Measurements from ENCODE around the gene CAMK2D. TPM values are rescaled to one million over a fixed set of nuclear protein-coding genes. Genes with fewer than 3 reads are reported as not detected.

CAMK2D gene
- total and polyA plus RNA-seq, 2 experiments from 2014 or later: 36.8 to 99.1 TPM

- H4K20me1 ChIP-seq (ENCODE audit: insufficient read depth, poor library complexity, severe bottlenecking): peaks cover under 1% of the 10 kb centered on the region
- H3K9me3 ChIP-seq (ENCODE audit: low read depth): no peaks in the 10 kb centered on the region
- no peak overlapping the region for H3K4me2 ChIP-seq
- TF ChIP-seq EZH2 (IDR thresholded peaks at IDR 0.05; ENCODE audit: borderline replicate concordance): no peak
- no peak for TF ChIP-seq CTCF (IDR thresholded peaks at IDR 0.05; ENCODE audit: poor library complexity)
- no peak for TF ChIP-seq EZH2phosphoT487 (IDR thresholded peaks at IDR 0.05; ENCODE audit: low read depth, severe bottlenecking, unreplicated experiment)
- H3K9me2 ChIP-seq (replicated peaks; ENCODE audit: insufficient read depth): no peaks in the 10 kb centered on the region
- H3K27ac ChIP-seq: no peak overlapping the region
- no peak overlapping the region for H3K4me3 ChIP-seq
- H3K4me1 ChIP-seq (ENCODE audit: insufficient read depth): peaks cover 11% of the 10 kb centered on the region
- H3K79me2 ChIP-seq: peaks cover 76% of the 10 kb centered on the region
- H2AFZ ChIP-seq: no peak overlapping the region
- DNase-seq (ENCODE audit: low spot score): no peak
- H3K27me3 ChIP-seq: no peaks in the 10 kb centered on the region
- no peaks in the 10 kb centered on the region for H3K36me3 ChIP-seq (replicated peaks; ENCODE audit: insufficient read depth, low read depth)
- WGBS (ENCODE audit: low lambda C conversion rate, missing lambda C conversion rate): 97% methylated on average over 4 of the region's 4 CpGs
Measured at GRCh38 chr4:113677325-113677724, 84.2 kb downstream of the CAMK2D start.

- Histone ChIP-seq H3K4me2 (no peak overlapping the region), H2AFZ (no peak overlapping the region), H3K9me2 (replicated peaks; ENCODE audit: insufficient read depth) (no peaks in the 10 kb centered on the region), H3K27ac (no peak overlapping the region), H3K4me1 (ENCODE audit: insufficient read depth) (peaks cover 11% of the 10 kb centered on the region), H3K4me3 (no peak overlapping the region), H3K36me3 (replicated peaks; ENCODE audit: insufficient read depth, low read depth) (no peaks in the 10 kb centered on the region), H3K9me3 (ENCODE audit: low read depth) (no peaks in the 10 kb centered on the region), H3K79me2 (peaks cover 73% of the 10 kb centered on the region), H3K27me3 (no peaks in the 10 kb centered on the region), H4K20me1 (ENCODE audit: insufficient read depth, poor library complexity, severe bottlenecking) (peaks cover 3% of the 10 kb centered on the region)
- WGBS (ENCODE audit: low lambda C conversion rate, missing lambda C conversion rate): 72% methylated on average over 2 of the region's 2 CpGs
- DNase-seq (ENCODE audit: low spot score): peak; percentile 20
- TF ChIP-seq CTCF (IDR thresholded peaks at IDR 0.05; ENCODE audit: poor library complexity) (no peak), EZH2 (IDR thresholded peaks at IDR 0.05; ENCODE audit: borderline replicate concordance) (no peak), EZH2phosphoT487 (IDR thresholded peaks at IDR 0.05; ENCODE audit: low read depth, severe bottlenecking, unreplicated experiment) (no peak)
Measured at GRCh38 chr4:113675731-113676697, 85.5 kb downstream of the CAMK2D start.

- no peaks in the 10 kb centered on the region for H3K9me2 ChIP-seq (replicated peaks; ENCODE audit: insufficient read depth)
- H3K27me3 ChIP-seq: no peaks in the 10 kb centered on the region
- no peak for DNase-seq (ENCODE audit: low spot score)
- no peak overlapping the region for H3K4me2 ChIP-seq
- 73% methylated on average over 2 of the region's 2 CpGs for WGBS (ENCODE audit: low lambda C conversion rate, missing lambda C conversion rate)
- H3K27ac ChIP-seq: no peak overlapping the region
- H3K36me3 ChIP-seq (replicated peaks; ENCODE audit: insufficient read depth, low read depth): no peaks in the 10 kb centered on the region
- H2AFZ ChIP-seq: no peak overlapping the region
- no peak for TF ChIP-seq EZH2phosphoT487 (IDR thresholded peaks at IDR 0.05; ENCODE audit: low read depth, severe bottlenecking, unreplicated experiment)
- no peak for TF ChIP-seq CTCF (IDR thresholded peaks at IDR 0.05; ENCODE audit: poor library complexity)
- TF ChIP-seq EZH2 (IDR thresholded peaks at IDR 0.05; ENCODE audit: borderline replicate concordance): no peak
- peaks cover 72% of the 10 kb centered on the region for H3K79me2 ChIP-seq
- H3K4me3 ChIP-seq: no peak overlapping the region
- H3K4me1 ChIP-seq (ENCODE audit: insufficient read depth): peaks cover 11% of the 10 kb centered on the region
- no peaks in the 10 kb centered on the region for H3K9me3 ChIP-seq (ENCODE audit: low read depth)
- H4K20me1 ChIP-seq (ENCODE audit: insufficient read depth, poor library complexity, severe bottlenecking): peaks cover 3% of the 10 kb centered on the region
Measured at GRCh38 chr4:113674733-113675132, 86.8 kb downstream of the CAMK2D start.

All from hepatocyte (in vitro differentiated cells).